IMR-90 (cell line): Measurements from ENCODE around the gene FGFRL1.

Experiments
- BHLHE40 ChIP-seq: fragments of 150-350 bp; IDR thresholded peaks from 2 replicates; pipeline ENCODE4 v1.6.1; 2016; ENCODE audit warnings: mild to moderate bottlenecking, low read depth, low read length
- CEBPB ChIP-seq: IDR thresholded peaks from 2 replicates; pipeline ENCODE4 v1.6.1; 2012; ENCODE audit warnings: low read depth, low read length, improper control_type of control experiment
- CHD1 ChIP-seq: IDR thresholded peaks from 2 replicates; pipeline ENCODE4 v1.6.1; 2012; ENCODE audit warnings: low read depth, low read length, improper control_type of control experiment
- MAFK ChIP-seq: IDR thresholded peaks from 2 replicates; pipeline ENCODE4 v1.6.1; 2012; ENCODE audit warnings: low read depth, low read length, improper control_type of control experiment
- POLR2A ChIP-seq: IDR thresholded peaks from 2 replicates; pipeline ENCODE4 v1.6.1; 2012; ENCODE audit warnings: mild to moderate bottlenecking, low read depth, low read length
- RAD21 ChIP-seq: IDR thresholded peaks from 2 replicates; pipeline ENCODE4 v1.6.1; 2012; ENCODE audit warnings: low read length, improper control_type of control experiment
- TF ChIP-seq, protein P1 (sequence below): conservative IDR thresholded peaks from 2 replicates; pipeline ENCODE4 v1.5.1; 2012; ENCODE audit warnings: mild to moderate bottlenecking, low read depth, low read length, improper control_type of control experiment
- TF ChIP-seq, protein P2 (sequence below): fragments of 150-350 bp; IDR thresholded peaks from 2 replicates; pipeline ENCODE4 v1.6.1; 2017; ENCODE audit warnings: mild to moderate bottlenecking, antibody characterized with exemption, low read length, low read depth

- no peak for TF ChIP-seq POLR2A
- TF ChIP-seq, protein P1, sequence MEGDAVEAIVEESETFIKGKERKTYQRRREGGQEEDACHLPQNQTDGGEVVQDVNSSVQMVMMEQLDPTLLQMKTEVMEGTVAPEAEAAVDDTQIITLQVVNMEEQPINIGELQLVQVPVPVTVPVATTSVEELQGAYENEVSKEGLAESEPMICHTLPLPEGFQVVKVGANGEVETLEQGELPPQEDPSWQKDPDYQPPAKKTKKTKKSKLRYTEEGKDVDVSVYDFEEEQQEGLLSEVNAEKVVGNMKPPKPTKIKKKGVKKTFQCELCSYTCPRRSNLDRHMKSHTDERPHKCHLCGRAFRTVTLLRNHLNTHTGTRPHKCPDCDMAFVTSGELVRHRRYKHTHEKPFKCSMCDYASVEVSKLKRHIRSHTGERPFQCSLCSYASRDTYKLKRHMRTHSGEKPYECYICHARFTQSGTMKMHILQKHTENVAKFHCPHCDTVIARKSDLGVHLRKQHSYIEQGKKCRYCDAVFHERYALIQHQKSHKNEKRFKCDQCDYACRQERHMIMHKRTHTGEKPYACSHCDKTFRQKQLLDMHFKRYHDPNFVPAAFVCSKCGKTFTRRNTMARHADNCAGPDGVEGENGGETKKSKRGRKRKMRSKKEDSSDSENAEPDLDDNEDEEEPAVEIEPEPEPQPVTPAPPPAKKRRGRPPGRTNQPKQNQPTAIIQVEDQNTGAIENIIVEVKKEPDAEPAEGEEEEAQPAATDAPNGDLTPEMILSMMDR, result no peak
- no peak for TF ChIP-seq CHD1
- TF ChIP-seq, protein P2, sequence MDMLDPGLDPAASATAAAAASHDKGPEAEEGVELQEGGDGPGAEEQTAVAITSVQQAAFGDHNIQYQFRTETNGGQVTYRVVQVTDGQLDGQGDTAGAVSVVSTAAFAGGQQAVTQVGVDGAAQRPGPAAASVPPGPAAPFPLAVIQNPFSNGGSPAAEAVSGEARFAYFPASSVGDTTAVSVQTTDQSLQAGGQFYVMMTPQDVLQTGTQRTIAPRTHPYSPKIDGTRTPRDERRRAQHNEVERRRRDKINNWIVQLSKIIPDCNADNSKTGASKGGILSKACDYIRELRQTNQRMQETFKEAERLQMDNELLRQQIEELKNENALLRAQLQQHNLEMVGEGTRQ, result no peak
- TF ChIP-seq CEBPB, result no peak
- no peak for TF ChIP-seq RAD21
- no peak for TF ChIP-seq MAFK
- no peak for TF ChIP-seq BHLHE40
Measured at GRCh38 chr4:1039493-1040343, 28.3 kb downstream of the FGFRL1 start.
